ENCODE results near the gene RANBP17.

RANBP17 gene

DNA sequence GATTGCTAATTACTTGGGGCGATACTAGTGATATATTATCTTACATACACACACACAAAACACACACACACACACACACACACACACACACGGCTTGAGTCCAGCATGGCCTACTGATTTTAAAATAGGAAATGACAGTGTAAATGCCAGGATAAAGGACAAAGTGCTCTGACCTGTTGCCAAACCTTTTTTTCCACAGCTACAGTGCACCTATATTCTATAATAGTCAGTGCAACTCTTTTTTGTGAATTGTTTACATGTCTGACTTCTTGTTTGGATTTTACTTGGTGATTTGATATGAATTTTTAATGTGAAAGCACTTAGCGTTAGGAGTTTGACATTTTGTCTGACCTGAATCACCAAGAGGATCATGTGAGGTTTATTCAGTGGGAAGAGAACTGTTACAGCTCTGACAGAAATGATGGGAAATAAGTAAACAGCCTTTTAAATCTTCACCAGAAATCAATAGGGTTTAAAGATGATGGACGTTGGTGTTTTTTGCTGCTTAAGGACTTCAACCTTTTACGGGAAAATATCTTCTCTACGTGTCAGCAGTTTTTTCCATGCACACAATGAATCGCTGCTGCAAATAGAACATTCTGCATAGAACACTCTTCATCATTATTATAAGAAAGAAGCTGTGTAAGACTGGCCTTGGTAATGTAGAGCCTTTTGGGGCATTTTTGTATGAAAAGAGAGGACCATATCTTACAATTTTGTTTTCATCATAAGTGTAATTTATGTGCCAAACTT is 218.5 kb downstream of the RANBP17 start:
- TF ChIP-seq, protein P1, sequence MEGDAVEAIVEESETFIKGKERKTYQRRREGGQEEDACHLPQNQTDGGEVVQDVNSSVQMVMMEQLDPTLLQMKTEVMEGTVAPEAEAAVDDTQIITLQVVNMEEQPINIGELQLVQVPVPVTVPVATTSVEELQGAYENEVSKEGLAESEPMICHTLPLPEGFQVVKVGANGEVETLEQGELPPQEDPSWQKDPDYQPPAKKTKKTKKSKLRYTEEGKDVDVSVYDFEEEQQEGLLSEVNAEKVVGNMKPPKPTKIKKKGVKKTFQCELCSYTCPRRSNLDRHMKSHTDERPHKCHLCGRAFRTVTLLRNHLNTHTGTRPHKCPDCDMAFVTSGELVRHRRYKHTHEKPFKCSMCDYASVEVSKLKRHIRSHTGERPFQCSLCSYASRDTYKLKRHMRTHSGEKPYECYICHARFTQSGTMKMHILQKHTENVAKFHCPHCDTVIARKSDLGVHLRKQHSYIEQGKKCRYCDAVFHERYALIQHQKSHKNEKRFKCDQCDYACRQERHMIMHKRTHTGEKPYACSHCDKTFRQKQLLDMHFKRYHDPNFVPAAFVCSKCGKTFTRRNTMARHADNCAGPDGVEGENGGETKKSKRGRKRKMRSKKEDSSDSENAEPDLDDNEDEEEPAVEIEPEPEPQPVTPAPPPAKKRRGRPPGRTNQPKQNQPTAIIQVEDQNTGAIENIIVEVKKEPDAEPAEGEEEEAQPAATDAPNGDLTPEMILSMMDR (IDR thresholded peaks at IDR 0.05; ENCODE audit: insufficient read depth, missing control alignments): no peak
- no peak for FAIRE-seq

DNA sequence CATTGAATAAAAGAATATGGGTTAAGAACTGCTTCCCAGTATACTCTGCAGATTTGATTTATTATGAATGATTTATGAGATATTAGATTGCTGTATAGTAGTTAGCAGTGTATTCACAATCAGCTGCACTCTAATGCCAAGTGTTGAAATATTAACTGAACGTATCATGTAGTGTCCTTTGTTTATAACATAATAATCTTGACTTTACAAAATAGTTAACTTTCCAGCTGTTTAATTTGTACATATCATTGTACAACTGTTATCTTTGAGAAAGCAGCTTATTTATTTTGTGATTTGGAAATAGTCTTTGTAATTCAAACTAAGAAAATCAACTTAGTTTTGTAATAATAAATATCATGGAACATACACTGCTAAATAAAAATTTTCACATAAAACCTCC is 219.5 kb downstream of the RANBP17 start:
- TF ChIP-seq, protein P1 (IDR thresholded peaks at IDR 0.05; ENCODE audit: insufficient read depth, missing control alignments): no peak
- FAIRE-seq: no peak

More for the DNA sequence above, 218.5 kb downstream of the RANBP17 start:
- DNase-seq (ENCODE audit: insufficient read length, low spot score): no peak

DNA sequence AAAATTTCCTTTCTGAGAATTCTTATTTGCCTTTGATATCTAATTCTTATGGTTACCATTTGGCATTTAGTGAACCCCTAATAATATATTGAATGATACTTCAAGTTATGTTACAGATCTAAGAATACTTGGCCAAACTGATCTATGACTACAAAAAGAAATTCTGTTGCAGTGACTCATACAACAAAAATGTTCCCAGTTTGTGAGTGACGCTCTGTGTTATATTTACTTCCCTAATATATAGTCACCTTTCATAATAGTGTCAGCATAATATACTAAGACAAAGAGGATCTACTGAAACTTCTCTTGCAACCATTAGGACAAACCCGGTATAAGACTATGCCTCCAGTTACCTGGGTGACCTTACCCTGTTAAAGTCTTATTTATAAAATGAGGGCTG is 230.4 kb downstream of the RANBP17 start:
- no peak for FAIRE-seq
- no peak for DNase-seq (ENCODE audit: insufficient read length, low spot score)
- TF ChIP-seq, protein P1 (IDR thresholded peaks at IDR 0.05; ENCODE audit: insufficient read depth, missing control alignments): no peak

More for the DNA sequence above, 219.5 kb downstream of the RANBP17 start:
- DNase-seq (ENCODE audit: insufficient read length, low spot score): no peak

DNA sequence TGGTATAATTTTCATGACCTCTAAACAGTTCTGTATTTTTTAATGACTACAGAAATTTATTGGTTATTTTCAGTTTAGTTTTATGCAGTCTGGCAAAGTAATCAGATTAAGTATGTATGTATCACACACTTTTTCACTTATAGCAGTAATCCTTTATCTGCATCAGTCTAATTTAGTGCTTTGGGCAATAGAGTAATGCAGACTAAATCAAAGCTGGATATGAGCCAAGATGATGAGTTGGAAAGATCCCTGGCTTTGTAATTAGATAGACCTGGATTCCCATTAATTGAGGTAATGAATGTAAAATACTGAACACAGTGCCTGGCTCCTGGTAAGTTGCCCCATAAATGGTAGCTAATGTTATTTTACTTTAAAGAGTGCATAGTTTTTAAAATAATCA is 231.8 kb downstream of the RANBP17 start:
- DNase-seq (ENCODE audit: insufficient read length, low spot score) (no peak), FAIRE-seq (no peak)
- TF ChIP-seq, protein P1 (IDR thresholded peaks at IDR 0.05; ENCODE audit: insufficient read depth, missing control alignments): no peak

DNA sequence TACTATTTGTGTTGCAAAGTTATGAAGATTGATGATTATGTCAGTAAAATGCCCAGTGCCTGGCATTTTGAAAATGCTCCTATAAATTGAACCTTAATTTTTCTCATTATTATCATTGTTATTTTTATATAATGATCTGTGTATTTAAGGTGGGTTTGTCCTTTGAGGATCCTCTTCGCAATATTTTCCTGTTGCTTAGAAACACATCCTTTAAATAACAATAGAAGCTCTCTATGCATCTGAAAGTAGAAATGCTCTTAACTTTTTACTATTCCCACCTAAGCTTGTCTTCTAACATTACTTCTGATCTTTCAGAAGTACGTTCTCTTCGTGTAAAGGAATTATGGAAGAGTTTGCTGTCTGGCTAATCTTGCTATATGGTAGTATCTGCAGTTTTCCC is 232.5 kb downstream of the RANBP17 start:
- DNase-seq (ENCODE audit: insufficient read length, low spot score) (no peak), FAIRE-seq (no peak)
- TF ChIP-seq, protein P1 (IDR thresholded peaks at IDR 0.05; ENCODE audit: insufficient read depth, missing control alignments): no peak

DNA sequence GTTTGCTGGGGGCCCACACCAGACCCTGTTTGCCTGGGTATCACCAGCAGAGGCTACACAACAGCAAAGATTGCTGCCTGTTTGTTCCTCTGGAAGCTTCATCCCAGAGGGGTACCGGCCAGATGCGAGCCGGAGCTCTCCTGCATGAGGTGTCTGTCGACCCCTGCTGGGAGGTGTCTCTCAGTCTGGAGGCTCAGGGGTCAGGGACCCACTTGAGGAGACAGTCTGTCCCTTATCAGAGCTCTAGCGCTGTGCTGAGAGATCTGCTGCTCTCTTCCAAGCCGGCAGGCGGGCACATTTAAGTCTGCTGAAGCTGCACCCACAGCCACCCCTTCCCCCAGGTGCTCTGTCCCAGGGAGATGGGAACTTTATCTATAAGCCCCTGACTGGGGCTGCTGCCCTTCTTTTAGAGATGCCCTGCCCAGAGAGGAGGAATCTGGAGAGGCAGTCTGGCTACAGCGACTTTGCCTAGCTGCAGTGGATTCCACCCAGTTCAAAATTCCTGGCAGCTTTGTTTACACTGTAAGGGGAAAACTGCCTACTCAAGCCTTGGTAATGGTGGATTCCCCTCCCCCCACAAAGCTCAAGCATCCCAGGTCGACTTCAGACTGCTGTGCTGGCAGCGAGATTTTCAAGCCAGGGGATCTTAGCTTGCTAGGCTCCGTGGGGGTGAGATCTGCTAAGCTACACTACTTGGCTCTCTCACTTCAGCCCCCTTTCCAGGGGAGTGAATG is 241.2 kb downstream of the RANBP17 start:
- no peak for FAIRE-seq
- TF ChIP-seq, protein P1 (IDR thresholded peaks at IDR 0.05; ENCODE audit: insufficient read depth, missing control alignments): no peak

DNA sequence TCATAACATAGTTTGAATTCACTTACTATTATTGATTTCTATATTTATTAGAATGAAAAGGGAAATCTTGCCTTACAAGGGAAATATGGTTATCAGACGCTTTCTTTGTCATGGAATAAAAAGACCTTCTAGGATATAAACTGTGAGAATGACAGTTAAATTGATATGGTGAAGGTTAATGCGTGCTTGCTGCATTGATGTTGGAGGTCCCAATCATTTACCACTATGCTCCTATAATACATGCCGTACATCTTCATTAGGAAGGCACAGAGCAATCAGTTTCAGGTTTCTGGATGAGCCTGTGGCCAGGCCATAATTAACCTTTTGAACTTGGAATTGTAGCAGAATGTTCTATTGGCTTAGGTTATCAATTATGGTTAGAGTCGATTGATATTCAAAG is 245.9 kb downstream of the RANBP17 start:
- DNase-seq (ENCODE audit: insufficient read length, low spot score): no peak
- TF ChIP-seq, protein P1 (IDR thresholded peaks at IDR 0.05; ENCODE audit: insufficient read depth, missing control alignments): no peak
- no peak for FAIRE-seq

More for the DNA sequence above, 241.2 kb downstream of the RANBP17 start:
- DNase-seq (ENCODE audit: insufficient read length, low spot score): no peak
